Nephron progenitor cell (in vitro differentiated cells): ENCODE data around the gene MEIS2.

Experiments
- DNase-seq: peaks from one replicate; pipeline ENCODE4 v3.0.0; 2021
- H3K27ac Mint-ChIP-seq: 2 replicates; pipeline ENCODE4 v1.8.0; 2021; ENCODE audit warnings: mild to moderate bottlenecking, moderate library complexity, mixed read lengths
- H3K27me3 Mint-ChIP-seq: 2 replicates; pipeline ENCODE4 v1.8.0; 2021; ENCODE audit warnings: mild to moderate bottlenecking, low read depth, mixed read lengths; ENCODE audit not compliant: poor library complexity
- H3K36me3 Mint-ChIP-seq: 2 replicates; pipeline ENCODE4 v1.8.0; 2021; ENCODE audit warnings: low read depth, mixed read lengths
- H3K4me1 Mint-ChIP-seq: 2 replicates; pipeline ENCODE4 v1.8.0; 2021; ENCODE audit warnings: mixed read lengths
- H3K4me3 Mint-ChIP-seq: 2 replicates; pipeline ENCODE4 v1.8.0; 2021; ENCODE audit warnings: mild to moderate bottlenecking, moderate library complexity, mixed read lengths
- H3K9me3 Mint-ChIP-seq: 2 replicates; pipeline ENCODE4 v1.8.0; 2021; ENCODE audit warnings: mild to moderate bottlenecking, moderate library complexity, mixed read lengths
- CTCF ChIP-seq: fragments of 200-600 bp; sonication (generic); IDR thresholded peaks from 2 replicates; pipeline ENCODE4 v1.5.0; 2021; ENCODE audit warnings: antibody characterized with exemption

Gene MEIS2

DNA sequence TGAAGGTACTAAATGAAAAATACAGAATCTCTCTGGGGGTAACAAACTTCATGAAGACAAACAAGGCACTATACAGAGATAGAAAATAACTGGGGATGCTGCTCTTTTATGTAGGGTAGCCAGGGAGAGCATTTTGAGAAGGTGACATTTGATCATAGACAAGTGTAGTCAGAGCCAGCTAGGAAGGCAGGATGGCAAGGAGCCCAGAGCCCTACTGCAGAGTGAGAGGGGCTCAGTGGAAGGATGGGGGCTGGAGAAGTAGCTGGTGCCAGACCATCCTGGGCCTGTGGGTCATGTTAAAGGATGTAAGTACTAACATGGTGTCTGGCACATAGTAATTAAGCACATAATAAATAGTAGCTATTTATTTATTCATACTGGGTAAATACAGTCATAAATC is 133.6 kb downstream of the MEIS2 start:
- Mint-ChIP-seq H3K4me3 (no peak overlapping the region), H3K27ac (no peak overlapping the region), H3K9me3 (peaks cover 6% of the 10 kb centered on the region), H3K4me1 (peaks cover 11% of the 10 kb centered on the region), H3K36me3 (peaks cover 3% of the 10 kb centered on the region), H3K27me3 (no peaks in the 10 kb centered on the region)
- no peak for DNase-seq
- no peak for TF ChIP-seq CTCF

DNA sequence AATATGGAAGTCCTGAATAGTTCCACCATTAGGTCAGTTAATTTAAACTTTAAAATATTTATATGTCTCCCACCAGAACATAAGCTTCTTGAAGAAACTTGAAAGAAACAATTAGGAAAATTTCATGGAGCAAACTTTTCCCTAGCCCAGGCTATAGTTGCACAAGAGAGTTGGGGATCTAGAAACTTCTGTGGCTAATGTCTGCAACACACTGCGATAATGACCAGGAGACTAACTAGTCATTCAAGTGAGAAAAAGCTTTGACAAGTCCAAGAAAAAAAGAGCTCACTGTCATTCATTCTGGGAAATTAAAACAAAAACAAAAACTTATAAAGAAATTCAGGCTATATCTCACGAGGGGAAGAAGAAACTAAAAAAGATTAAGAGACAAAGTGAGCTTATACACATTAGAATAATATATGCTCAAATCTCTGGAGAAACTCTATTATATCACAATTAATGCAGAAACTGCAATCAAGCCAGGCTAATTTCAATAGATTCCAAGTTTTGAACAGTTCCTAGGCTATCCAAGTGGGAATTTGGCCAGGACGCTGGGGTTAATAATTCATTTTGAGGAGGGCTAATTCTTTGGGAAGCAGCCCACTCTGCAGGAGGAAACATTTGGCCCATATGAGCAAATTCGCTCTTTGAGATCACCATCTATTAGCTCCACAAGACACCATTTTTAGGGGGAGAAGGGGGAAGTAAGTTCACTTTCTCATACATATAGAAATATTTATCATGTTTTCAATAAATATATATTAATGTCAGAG is 134.6 kb downstream of the MEIS2 start:
- no peak for DNase-seq
- peaks cover 6% of the 10 kb centered on the region for H3K9me3 Mint-ChIP-seq
- TF ChIP-seq CTCF, result no peak
- H3K36me3 Mint-ChIP-seq, result no peaks in the 10 kb centered on the region
- no peaks in the 10 kb centered on the region for H3K27me3 Mint-ChIP-seq
- no peak overlapping the region for H3K4me3 Mint-ChIP-seq
- no peak overlapping the region for H3K27ac Mint-ChIP-seq
- H3K4me1 Mint-ChIP-seq, result peaks cover 11% of the 10 kb centered on the region

- Mint-ChIP-seq H3K4me3 (no peak overlapping the region), H3K9me3 (no peaks in the 10 kb centered on the region), H3K27me3 (no peaks in the 10 kb centered on the region), H3K36me3 (no peaks in the 10 kb centered on the region), H3K27ac (no peak overlapping the region), H3K4me1 (peaks cover 8% of the 10 kb centered on the region)
- TF ChIP-seq CTCF, result no peak
- DNase-seq, result no peak
Observed at GRCh38 chr15:36964626-36965025, 135.7 kb downstream of the MEIS2 start.

DNA sequence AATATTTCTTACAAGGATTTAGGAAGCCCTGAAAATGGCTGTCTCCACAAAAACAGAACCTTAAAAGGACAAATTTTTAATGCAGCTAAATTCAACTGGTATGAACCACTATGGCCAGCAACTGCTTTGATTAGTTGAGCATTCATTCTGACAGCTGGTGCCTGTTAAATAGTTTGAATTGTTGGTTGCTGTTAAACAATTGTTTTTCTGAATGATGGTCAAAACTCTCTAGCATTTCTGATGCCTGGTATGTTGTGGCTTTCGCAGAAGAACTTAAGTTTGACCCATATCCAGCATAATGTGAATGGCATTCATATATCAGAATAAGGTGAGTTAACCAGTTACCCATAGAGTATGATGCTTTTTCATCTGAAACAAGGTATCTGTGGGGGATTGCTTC is 138.4 kb downstream of the MEIS2 start:
- DNase-seq, result no peak
- Mint-ChIP-seq H3K27me3 (no peaks in the 10 kb centered on the region), H3K4me1 (peaks cover 12% of the 10 kb centered on the region), H3K9me3 (no peaks in the 10 kb centered on the region), H3K4me3 (no peak overlapping the region), H3K27ac (no peak overlapping the region), H3K36me3 (peaks cover 20% of the 10 kb centered on the region)
- no peak for TF ChIP-seq CTCF

GRCh38 chr15:36960947-36961227 is 139.5 kb downstream of the MEIS2 start:
- no peaks in the 10 kb centered on the region for H3K27me3 Mint-ChIP-seq
- H3K4me3 Mint-ChIP-seq, result no peak overlapping the region
- no peaks in the 10 kb centered on the region for H3K9me3 Mint-ChIP-seq
- H3K36me3 Mint-ChIP-seq, result peaks cover 27% of the 10 kb centered on the region
- TF ChIP-seq CTCF, result no peak
- no peak overlapping the region for H3K27ac Mint-ChIP-seq
- peaks cover 12% of the 10 kb centered on the region for H3K4me1 Mint-ChIP-seq
- DNase-seq, result no peak
